Hematopoietic multipotent progenitor cell treated with erythropoietin and hydrocortisone succinate and interleukin-3 and kit ligand, for 17 days (in vitro differentiated cells): Measurements from ENCODE around the gene H6PD.

ENCODE experiments used
- DNase-seq: peaks from one replicate; pipeline ENCODE4 v3.0.0-alpha.2; 2015; ENCODE audit warnings: low spot score

Gene H6PD, protein sequence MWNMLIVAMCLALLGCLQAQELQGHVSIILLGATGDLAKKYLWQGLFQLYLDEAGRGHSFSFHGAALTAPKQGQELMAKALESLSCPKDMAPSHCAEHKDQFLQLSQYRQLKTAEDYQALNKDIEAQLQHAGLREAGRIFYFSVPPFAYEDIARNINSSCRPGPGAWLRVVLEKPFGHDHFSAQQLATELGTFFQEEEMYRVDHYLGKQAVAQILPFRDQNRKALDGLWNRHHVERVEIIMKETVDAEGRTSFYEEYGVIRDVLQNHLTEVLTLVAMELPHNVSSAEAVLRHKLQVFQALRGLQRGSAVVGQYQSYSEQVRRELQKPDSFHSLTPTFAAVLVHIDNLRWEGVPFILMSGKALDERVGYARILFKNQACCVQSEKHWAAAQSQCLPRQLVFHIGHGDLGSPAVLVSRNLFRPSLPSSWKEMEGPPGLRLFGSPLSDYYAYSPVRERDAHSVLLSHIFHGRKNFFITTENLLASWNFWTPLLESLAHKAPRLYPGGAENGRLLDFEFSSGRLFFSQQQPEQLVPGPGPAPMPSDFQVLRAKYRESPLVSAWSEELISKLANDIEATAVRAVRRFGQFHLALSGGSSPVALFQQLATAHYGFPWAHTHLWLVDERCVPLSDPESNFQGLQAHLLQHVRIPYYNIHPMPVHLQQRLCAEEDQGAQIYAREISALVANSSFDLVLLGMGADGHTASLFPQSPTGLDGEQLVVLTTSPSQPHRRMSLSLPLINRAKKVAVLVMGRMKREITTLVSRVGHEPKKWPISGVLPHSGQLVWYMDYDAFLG

DNA sequence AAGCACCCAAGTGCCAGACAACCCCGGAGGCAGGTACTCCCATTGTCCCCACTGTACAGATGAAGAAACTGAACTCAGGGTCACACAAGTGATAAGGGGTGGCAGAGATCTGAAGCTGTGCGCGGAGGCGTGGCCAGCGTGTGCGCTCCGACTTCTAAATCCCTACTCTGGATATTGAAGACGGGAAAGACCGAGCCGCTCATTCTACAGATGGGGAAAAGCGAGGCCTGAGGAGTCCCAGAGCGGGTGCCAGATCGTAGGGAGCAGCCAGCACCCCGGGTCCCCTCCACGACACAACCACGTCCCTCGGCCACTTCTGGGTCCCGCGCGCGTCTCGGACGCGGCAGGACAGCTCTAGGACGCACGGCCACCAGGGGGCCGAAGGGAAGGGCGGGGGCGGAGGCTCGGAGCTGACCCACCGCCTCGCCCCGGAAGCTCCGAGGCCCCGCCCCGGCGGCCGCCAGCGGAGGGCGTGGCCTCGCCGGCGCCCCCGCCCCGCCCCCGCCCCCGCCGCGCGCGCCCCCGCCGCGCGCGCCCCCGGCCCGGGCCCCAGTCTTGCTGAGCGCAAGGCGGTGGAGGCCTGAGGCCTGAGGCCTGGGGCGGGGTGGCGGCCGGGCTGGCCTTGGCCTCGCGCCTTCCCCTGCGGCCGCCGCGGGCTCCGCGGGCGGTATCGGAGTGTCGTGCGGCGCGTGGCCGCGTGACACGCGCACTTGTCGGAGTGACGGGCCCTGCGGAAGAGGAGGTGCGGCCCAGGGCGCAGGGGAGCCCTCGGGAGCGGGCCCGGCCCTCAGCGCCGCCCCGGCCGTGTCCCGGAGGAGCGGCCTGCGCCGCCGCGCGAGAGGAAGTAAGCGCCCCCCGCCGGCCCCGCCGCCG is at the start of gene H6PD:
TSS of gene H6PD (plus strand) at position 552 of the 873 bp plus-strand sequence. CDS start 10,161 bp downstream, outside the sequence.
- DNase-seq: peak; percentile 67

DNA sequence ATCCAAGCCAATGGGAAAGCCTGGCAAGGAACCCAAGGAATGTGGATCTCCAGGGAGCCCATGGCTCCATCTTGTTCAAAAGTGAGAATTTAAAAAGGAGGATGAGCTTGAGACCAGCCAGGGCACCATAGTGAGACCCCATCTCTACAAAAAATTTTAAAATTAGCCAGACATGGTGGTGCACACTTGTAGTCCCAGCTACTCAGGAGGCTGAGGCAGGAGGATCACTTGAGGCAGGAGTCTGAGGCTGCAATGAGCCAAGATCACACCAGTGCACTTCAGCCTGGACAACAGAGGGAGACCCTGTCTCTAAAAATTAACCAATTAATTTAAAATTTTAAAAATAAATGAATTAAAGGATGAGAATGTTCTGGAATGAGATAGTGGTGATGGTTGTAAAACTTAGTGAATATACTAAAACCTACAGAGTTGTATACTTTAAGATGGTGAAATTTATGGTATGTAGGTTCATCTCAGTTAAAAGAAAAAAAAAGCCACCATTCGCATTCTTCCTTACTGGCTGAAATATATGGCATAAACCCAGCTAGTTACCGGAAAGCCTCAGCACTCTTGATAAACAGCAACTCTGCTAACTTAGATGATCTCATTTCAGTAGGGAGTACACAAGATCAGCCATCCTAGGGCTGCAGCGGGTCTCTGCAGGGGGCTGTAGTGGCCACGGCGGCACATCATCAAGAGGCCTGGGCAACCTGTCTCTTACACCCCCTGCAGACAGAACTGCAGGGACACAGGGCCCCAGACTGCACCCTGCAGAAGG is 48.3 kb upstream of the H6PD start:
- DNase-seq: no peak

DNA sequence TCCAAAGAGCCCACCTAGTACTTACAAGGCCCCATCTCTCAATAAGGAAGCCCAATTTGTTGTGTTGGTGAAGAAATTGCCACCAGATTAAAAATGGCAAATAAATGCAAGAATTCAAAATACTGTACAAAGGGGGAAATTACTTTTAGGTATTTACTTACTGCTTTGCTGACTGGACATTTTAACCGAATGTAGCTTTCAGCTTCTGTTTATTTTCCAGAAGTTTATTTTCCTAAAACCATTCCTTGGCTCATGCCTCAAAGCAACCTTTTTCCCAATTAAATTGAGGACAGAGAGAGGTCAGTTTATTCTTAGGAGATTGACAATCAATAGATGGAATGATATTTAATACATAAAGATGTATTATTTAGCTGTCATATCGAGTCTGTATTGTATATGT is 47.6 kb upstream of the H6PD start:
- DNase-seq: no peak

DNA sequence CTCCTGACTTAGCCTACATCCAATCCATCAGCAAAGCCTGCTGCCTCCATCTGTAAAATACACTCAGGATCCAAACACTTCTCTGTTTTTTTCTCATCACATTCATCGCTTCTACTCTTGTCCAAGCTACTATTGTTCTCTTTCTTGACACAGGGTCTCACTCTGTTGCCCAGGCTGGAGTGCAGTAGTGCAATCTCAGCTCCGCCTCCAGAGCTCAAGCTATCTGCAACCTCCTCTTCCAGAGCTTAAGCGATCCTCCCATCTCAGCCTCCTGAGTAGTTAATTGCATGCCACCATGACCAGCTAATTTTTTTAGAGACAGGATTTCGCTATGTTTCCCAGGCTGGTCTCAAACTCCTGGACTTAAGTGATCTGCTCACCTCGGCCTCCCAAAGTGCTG is 44.3 kb upstream of the H6PD start:
- DNase-seq: no peak

DNA sequence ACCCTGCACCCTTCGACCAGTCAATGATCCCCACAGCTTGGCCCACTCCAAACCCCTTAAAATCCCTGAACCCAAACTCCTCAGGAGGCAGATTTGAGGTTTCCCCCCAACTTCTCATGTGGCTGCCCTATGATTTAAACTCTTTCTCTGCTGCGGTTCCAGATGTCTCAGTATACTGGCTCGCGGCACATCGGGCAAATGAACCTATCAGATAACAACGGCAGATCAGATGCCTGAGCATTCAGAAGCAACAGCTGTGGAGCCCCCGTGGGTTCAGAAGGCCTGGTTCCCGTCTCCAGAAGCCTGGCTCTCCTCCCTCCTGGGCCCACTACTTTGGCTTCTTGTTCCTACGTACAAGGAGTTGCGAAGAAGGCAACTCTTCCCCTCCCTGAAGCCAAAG is 43.3 kb upstream of the H6PD start:
- DNase-seq: no peak

DNA sequence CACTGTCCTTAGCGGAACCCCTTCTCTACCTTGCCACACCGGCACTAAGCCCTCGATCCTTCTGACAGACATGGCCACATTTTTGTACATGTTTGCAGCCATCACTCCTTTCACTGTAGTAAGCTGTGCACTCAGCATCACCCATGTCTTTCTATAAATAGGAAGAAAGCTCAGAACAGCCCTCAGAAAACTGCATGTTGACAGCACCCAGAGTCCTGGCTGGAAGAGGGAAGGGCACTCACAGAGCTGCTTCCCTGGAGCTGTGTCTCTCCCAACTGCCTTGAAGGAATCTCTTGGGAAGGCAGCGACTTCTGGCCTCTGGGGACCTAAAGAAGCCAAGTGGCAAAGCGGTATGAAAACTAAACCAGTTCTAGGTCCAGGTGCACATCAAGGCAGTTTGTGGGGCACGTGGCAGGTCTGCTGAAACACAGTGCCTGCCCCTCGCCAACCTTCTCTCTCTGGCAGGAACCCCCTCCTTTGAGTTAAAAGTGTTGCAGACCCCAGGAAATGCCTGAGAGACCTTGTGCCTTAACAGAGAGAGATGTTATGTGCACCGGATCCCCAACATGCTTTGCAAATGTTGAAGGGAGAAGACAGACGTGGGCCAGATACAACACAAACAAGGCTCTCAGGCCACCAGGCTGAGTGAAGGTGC is 41.9 kb upstream of the H6PD start:
- no peak for DNase-seq

DNA sequence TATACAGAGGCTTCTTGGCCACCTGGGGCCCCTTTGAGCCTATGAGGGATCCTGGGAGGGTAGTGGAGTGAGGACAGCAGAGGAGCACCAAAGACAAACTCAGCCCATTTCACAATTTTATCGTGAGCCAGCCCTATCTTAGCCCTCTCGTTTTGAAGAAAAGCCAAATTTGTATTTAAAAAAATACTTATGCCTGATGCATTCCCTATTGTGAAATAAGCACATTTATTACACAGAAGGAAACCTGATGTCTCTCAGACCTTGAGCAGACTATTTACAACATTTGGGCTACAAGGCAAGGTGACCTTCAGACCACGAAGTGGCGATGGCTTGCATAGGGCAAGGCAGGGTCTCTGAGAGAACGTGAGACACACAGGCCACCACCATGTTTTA is 41.3 kb upstream of the H6PD start:
- DNase-seq: no peak

DNA sequence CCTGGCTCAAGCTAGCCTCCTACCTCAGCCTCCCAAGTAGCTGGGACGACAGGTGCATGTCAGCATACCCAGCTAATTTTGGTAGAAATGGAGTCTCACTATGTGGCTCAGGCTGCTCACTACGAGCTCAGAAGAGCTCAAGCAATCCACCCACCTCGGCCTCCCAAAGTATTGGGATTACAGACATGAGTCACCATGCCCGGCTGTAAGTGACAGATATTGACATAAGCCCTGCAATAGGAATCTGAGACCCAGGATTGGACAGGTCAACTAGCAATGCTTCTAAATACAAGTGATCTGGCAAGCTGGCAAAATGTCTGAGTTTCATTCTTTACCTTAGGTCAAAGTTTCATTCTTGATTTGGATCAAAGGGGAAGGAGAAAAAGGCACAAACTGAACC is 40.5 kb upstream of the H6PD start:
- DNase-seq: no peak

DNA sequence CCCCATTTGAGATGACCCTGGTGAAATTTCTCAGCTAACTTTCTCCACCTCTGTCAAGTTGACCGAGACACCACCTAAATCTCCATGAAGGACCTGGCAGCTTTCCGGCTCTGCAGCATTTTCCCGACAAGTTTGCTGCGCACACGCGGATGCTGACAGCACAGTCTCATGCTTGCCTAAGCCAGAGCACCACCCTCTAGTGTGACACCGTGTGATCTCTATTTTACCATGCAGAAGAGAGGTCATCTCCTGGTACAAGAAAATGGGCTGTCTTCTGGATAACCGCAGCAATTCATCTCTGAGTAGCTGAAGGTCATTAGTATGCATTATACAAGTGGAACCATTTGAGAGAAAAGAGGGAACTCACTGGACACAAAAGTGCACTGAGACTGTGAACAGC is 38.9 kb upstream of the H6PD start:
- no peak for DNase-seq

DNA sequence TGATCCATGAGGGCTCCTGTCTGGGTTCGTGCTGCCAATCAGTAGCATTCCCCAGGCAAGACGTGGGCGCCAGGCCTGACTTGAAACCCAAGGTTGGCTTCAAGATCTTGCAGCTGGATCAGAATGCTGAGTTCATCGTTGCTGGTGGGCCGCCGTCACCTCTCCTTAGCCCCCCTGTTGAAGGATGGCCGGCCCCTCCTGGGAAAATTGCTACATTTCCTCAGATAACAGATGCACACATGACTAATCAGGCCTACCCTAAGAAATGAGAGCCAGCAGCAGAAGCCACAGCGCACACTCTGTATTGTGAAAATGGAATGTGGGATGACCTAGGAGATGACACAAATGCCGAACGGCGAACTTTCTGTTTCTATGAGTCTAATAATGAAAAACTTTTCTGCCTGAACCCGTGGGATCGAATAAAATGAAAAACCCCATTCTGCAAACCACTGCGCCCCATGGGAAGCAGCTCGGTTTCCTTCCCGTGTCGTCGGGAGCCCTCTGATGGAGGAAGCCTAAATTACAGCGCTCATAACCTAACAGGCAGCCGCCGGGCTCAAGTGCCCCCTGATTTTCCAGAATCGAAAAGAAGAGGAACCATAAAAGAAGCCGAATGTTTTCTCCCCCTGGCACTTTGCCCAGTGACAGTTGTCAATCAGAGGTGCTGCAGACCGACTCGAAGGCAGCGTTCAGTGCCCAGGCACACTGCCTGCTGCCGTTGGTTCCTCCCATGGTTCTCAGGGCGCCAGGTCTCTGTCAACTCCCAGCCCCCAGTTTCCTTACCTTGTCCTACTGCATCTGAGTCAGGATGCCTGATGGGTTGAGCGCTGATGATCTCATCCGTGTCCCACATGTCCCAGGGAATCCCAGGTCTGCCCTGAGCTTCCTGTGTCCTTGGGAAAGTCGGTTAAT is 38.2 kb upstream of the H6PD start:
- peak; percentile 20 for DNase-seq

DNA sequence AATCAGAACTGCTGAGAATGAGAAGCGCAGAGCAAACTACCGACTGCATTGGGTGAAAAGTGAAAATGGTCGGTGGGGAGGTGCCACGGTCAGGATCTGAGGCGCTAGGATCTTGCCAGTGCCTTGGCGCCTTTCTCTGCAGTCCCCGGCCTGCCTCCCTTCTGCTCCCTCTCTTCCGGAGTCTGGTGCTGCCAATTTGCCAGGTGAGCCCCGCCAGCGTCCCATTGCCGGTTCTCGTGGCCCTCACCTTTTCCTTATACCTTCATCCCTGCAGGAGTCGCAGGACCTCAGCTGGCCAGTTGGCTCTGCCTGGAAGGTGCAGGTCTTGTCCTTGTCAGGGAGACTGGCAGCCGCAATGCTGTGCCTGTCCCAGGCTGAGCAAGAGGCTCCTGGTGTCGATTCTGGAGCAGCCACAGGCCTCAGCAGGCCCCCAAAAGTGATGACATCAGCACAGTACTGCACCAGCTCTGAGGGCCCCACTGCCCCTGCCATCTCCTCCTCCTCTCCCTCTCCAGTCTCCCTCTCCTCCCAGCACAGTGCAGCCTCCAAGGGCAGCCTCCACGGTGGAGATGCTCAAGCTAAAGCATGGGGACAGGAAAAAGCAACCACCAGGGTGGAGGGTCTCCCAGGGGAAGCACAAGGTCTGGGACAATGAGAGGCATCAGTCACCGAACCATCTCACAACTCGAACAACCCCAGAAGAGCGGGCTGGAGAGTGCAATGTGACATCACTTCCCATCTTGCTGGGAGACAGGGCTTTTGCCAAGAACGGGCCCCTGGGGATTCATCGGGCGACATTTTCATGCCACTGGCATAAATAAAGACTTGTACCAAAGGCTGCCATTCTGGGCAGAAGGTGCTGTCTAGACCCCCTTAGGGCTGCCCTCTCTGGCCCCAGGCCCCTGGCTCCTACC is 37.1 kb upstream of the H6PD start:
- no peak for DNase-seq

DNA sequence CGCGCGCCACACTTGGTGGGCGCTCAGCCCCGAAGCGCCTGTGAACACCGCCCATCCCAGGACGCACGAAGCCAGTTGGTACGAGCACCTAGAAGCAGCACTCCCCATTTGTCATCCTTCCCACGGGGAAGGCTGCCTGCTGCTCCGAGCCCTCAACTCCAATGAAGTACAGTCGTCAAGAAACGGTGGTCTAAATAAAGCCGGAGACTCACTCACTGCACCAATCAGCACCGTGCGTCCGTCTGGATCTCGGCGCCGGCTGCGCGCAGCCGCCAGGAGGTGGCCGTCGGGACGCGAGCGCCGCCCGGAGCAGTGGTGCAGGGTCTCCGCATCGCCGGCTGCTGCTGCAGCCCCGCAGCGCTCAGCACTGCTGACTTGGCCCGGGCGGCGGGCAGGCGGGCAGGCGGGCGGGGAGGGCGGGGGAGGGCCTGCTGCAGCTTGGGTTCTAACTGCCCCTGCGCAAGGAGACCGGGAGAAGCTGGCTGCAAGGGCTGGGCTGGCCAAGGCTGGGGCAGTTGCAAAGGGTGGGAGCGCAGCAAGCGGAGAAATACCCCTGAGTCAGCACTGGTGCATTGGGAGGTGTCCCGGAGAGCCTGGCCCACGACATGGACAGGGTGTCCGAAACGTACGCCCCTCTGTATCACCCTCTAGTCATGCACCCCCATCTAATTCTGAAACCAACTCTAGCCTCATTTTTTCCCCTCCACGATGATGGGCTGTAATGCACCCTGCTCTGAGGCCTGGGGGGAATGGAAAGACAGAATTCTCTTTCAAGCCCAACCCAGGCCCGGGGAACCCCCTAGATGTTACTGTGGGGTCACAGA is 35.8 kb upstream of the H6PD start:
- no peak for DNase-seq

DNA sequence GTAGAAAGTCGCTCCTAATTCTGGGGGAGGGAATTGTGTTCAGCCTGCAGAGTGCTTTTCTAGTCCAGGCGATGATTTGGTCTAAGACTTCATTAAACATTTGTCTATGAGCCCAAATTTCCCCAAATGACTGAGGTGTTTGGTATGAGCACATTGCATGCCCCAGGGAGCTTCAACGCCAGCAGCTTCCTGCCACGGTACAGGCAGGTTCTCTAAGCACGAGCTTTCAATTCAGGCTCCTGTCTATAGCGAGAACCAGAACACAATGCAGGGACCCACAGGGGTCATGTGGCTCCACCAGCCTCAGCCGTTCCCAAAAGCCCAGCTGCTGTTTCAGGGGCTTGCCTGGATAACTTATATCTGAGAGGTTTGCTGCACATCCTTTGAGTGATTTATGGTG is 34.1 kb upstream of the H6PD start:
- DNase-seq: no peak

DNA sequence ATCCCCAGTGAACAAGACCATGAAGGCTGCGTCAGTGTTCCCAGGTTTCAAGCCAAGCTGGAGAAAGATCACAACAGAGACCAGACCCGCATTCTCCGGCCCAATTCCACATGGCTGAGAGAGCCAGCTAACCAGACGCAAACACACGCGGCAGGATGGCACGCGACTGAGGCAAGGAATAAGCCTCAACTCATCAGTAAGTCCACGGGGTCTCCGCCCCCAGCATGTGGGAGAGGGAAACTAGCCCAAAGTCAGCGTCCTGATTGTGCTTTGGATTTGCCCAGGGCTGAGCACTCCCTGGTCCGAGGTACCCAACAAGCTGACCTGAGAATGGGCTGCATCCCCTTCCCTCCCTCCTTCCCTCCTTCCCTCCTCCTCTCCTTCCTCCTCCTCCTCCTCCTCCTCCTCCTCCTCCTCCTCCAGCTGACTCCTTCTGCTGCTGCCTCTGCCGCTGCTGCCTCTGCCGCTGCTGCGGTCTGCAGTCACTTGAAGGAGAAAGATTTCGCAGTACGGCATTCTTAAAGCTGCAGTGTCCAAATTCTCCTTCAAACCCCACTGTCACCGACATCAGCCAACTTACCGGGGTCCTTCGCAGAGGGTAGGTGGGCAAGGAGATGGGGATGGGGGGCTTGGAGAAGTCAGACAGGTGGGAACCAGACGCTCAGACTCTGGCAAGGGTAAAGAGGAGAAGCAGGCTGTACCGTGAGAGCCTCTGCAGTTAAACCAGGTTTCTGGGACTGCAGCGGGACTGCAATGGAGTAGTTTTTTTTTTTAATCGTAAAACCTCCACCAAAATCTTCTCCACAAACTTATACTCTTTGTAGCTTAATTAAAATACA is 33.0 kb upstream of the H6PD start:
- DNase-seq: no peak

DNA sequence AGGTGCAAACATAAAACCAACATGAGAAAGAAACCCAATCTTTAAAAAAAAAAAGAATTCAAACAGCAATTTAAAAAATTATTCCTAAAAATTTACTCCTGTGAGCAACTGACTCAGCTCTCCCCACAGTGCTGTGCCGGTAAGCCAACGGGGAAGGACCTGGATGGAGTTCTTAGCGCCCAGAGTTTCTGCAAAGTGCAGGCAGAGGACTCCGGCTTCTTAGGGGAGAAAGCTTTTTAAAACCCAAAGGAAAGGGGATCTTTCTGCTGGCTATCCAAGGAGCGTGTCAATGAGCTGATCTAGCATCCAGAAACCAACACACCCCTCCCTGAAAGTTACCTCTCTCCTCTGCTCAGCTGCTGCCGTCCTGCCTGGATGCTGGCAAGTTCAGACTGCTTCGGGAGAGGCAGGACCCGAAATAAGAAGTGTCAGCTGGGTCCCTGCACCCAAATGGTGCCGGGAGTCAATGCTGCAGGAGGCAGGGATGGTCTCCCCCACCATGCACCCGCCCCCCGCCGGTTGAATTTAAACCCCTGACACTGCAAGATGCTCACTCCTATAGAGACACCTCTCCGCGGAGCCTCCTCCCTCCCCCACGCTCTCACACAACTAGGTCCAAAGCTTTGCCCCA is 32.2 kb upstream of the H6PD start:
- DNase-seq: no peak

DNA sequence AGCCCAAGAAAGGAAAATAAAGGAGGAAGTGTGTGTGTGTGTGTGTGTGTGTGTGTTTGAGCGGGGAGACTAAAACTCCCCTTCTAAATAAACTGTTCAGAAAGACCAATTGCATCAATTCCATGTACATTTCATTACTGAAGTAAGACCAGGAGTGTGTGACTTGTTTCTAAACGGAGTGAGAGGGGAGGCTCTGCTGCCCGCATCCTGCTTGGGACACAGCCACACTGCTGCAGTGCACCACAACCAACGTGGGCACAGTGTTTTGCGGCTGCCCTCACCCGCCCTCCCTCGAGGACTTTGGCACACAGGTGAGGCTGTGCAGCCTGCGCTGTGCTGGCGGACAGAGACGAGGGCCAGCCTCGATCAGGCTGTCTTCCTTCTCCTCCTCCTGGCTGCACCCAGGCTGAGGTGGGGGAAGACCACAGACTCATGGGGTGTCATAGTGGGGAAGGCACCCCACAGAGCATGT is 31.0 kb upstream of the H6PD start:
- DNase-seq: no peak
